ENCODE results near the gene EIF3J. TPM values are rescaled to one million over a fixed set of nuclear protein-coding genes. Genes with fewer than 3 reads are reported as not detected.

EIF3J gene
- total RNA-seq, 1 experiment from 2014 or later = 129 TPM

GRCh38 chr15:44573386-44573785 is 36.4 kb downstream of the EIF3J start:
- no peak overlapping the region for H3K4ac ChIP-seq (ENCODE audit: low read depth, low read length)
- no peak overlapping the region for H2BK15ac ChIP-seq (ENCODE audit: low read depth, low read length)
- no CpG with 5 or more reads among the region's 6 CpGs for WGBS (ENCODE audit: extremely low coverage, insufficient read length, low lambda C conversion rate)
- H4K8ac ChIP-seq (replicated peaks; ENCODE audit: insufficient read length, low read depth, low read length) = no peak overlapping the region
- no peaks in the 10 kb centered on the region for H3K4me1 ChIP-seq (ENCODE audit: insufficient read depth, low read length)
- H2BK20ac ChIP-seq (ENCODE audit: low read depth, low read length, poor library complexity, severe bottlenecking) = no peak overlapping the region
- no peak overlapping the region for H3K9ac ChIP-seq (ENCODE audit: extremely low read depth, insufficient read length, low read length)
- no peak overlapping the region for H3K27ac ChIP-seq (ENCODE audit: insufficient read length, low read depth, low read length)
- H3K27me3 Mint-ChIP-seq (ENCODE audit: low read depth) = no peaks in the 10 kb centered on the region
- no peak overlapping the region for H3K14ac ChIP-seq (ENCODE audit: insufficient read depth, low read length)
- H3K79me2 ChIP-seq (ENCODE audit: insufficient read depth, low read length) = no peaks in the 10 kb centered on the region
- no peak overlapping the region for H2AK5ac ChIP-seq (ENCODE audit: insufficient read length, low read length)
- H3T11ph ChIP-seq (ENCODE audit: low read length) = no peak overlapping the region
- no peak overlapping the region for H3K4me2 ChIP-seq (ENCODE audit: insufficient read depth, insufficient read length, low read length)
- H3K9me3 Mint-ChIP-seq = no peaks in the 10 kb centered on the region
- DNase-seq = no peak
- H2BK12ac ChIP-seq (ENCODE audit: insufficient read length, low read depth, low read length) = no peak overlapping the region
- no peak overlapping the region for H2BK5ac ChIP-seq (ENCODE audit: insufficient read length, low read length)
- no peaks in the 10 kb centered on the region for H3K9me3 ChIP-seq (ENCODE audit: control insufficient read depth, low read depth, low read length)
- no peaks in the 10 kb centered on the region for H3K4me1 Mint-ChIP-seq
- H3K27me3 ChIP-seq (ENCODE audit: insufficient read depth, low read length) = no peaks in the 10 kb centered on the region
- H3K56ac ChIP-seq (ENCODE audit: insufficient read length, low read depth, low read length) = no peak overlapping the region
- TF ChIP-seq CTCF (conservative IDR thresholded peaks at IDR 0.05) = no peak
- no peaks in the 10 kb centered on the region for H4K20me1 ChIP-seq (ENCODE audit: control insufficient read depth, insufficient read depth, insufficient read length)
- H3K4me3 Mint-ChIP-seq = no peak overlapping the region
- H3K36me3 Mint-ChIP-seq (ENCODE audit: insufficient read depth in 1 of 3, low read depth in 3 of 3) = peaks cover 18 to 42% (median 37%) of the 10 kb centered on the region in 3 experiments; a peak in 6 of 7 replicates
- H3K18ac ChIP-seq (ENCODE audit: insufficient read length, low read depth, low read length) = no peak overlapping the region
- no peaks in the 10 kb centered on the region for H3K23me2 ChIP-seq (ENCODE audit: insufficient read length, low read depth, low read length, poor library complexity, severe bottlenecking)
- H4K91ac ChIP-seq (ENCODE audit: insufficient read length, low read depth, low read length) = no peak overlapping the region
- no peak overlapping the region for H2AFZ ChIP-seq (ENCODE audit: low read length)
- no peak overlapping the region for H4K5ac ChIP-seq (ENCODE audit: insufficient read length, low read depth, low read length)
- H3K79me1 ChIP-seq (ENCODE audit: insufficient read depth, low read depth, low read length, poor library complexity, severe bottlenecking) = peaks cover 2% of the 10 kb centered on the region
- no peak overlapping the region for H2BK120ac ChIP-seq (ENCODE audit: low read depth, low read length, poor library complexity, severe bottlenecking)
- H3K27ac Mint-ChIP-seq = no peak overlapping the region
- H3K23ac ChIP-seq (ENCODE audit: insufficient read length, low read depth, low read length) = no peak overlapping the region
